H9 (cell line): ENCODE data around the gene FOLR3. TPM values are rescaled to one million over a fixed set of nuclear protein-coding genes. Genes with fewer than 3 reads are reported as not detected.

Experiments
- DNase-seq: peaks from one replicate; pipeline ENCODE4 v3.0.0-alpha.2; 2017
- H2AFZ ChIP-seq: one replicate; pipeline ENCODE4 v1.6.1; 2013; ENCODE audit warnings: mild to moderate bottlenecking, low read length, control low read depth, moderate library complexity
- H2AK5ac ChIP-seq: 2 replicates; pipeline ENCODE4 v1.6.1; 2013; ENCODE audit warnings: low read length, control low read depth, mixed read lengths; ENCODE audit not compliant: insufficient read length
- H2BK120ac ChIP-seq: one replicate; pipeline ENCODE4 v1.6.1; 2013; ENCODE audit warnings: low read depth, mild to moderate bottlenecking, low read length, control low read depth, inconsistent platforms; ENCODE audit not compliant: poor library complexity, severe bottlenecking
- H2BK12ac ChIP-seq: 2 replicates; pipeline ENCODE4 v1.6.1; 2013; ENCODE audit warnings: low read length, control low read depth, mixed read lengths, low read depth; ENCODE audit not compliant: insufficient read length
- H2BK15ac ChIP-seq: 2 replicates; pipeline ENCODE4 v1.6.1; 2013; ENCODE audit warnings: low read depth, low read length, control low read depth
- H2BK20ac ChIP-seq: one replicate; pipeline ENCODE4 v1.6.1; 2013; ENCODE audit warnings: low read depth, mild to moderate bottlenecking, low read length, control low read depth, inconsistent platforms; ENCODE audit not compliant: poor library complexity, severe bottlenecking
- H2BK5ac ChIP-seq: 2 replicates; pipeline ENCODE4 v1.6.1; 2013; ENCODE audit warnings: low read length, control low read depth, mixed read lengths; ENCODE audit not compliant: insufficient read length
- H3K14ac ChIP-seq: 2 replicates; pipeline ENCODE4 v1.6.1; 2013; ENCODE audit warnings: low read length, control low read depth; ENCODE audit not compliant: insufficient read depth
- H3K18ac ChIP-seq: 2 replicates; pipeline ENCODE4 v1.6.1; 2013; ENCODE audit warnings: low read depth, mild to moderate bottlenecking, mixed read lengths, low read length, control low read depth; ENCODE audit not compliant: insufficient read length
- H3K23ac ChIP-seq: 2 replicates; pipeline ENCODE4 v1.6.1; 2013; ENCODE audit warnings: low read length, control low read depth, mixed read lengths, low read depth; ENCODE audit not compliant: insufficient read length
- H3K23me2 ChIP-seq: 2 replicates; pipeline ENCODE4 v1.6.1; 2013; ENCODE audit warnings: low read depth, mild to moderate bottlenecking, mixed read lengths, low read length, control low read depth; ENCODE audit not compliant: insufficient read length, poor library complexity, severe bottlenecking
- H3K27ac ChIP-seq: 2 replicates; pipeline ENCODE4 v1.5.1; 2013; ENCODE audit warnings: low read length, control low read depth, mixed read lengths, low read depth; ENCODE audit not compliant: insufficient read length
- H3K27me3 ChIP-seq: 2 replicates; pipeline ENCODE4 v1.6.1; 2013; ENCODE audit warnings: low read length, control low read depth, inconsistent platforms; ENCODE audit not compliant: insufficient read depth
- H3K4ac ChIP-seq: 2 replicates; pipeline ENCODE4 v1.6.1; 2013; ENCODE audit warnings: low read depth, mild to moderate bottlenecking, control low read depth, inconsistent platforms, low read length, moderate library complexity
- H3K4me1 ChIP-seq: 2 replicates; pipeline ENCODE4 v1.6.1; 2013; ENCODE audit warnings: low read length, control low read depth, inconsistent platforms; ENCODE audit not compliant: insufficient read depth
- H3K4me2 ChIP-seq: 2 replicates; pipeline ENCODE4 v1.6.1; 2013; ENCODE audit warnings: low read length, control low read depth, mixed read lengths; ENCODE audit not compliant: insufficient read length, insufficient read depth
- H3K56ac ChIP-seq: 2 replicates; pipeline ENCODE4 v1.6.1; 2013; ENCODE audit warnings: low read depth, mild to moderate bottlenecking, mixed read lengths, low read length, control low read depth; ENCODE audit not compliant: insufficient read length
- H3K79me1 ChIP-seq: 2 replicates; pipeline ENCODE4 v1.6.1; 2013; ENCODE audit warnings: low read depth, mild to moderate bottlenecking, moderate library complexity, low read length, control low read depth, inconsistent platforms; ENCODE audit not compliant: insufficient read depth, poor library complexity, severe bottlenecking
- H3K79me2 ChIP-seq: 2 replicates; pipeline ENCODE4 v1.6.1; 2013; ENCODE audit warnings: low read length, control low read depth, inconsistent platforms; ENCODE audit not compliant: insufficient read depth
- H3K9ac ChIP-seq: 2 replicates; pipeline ENCODE4 v1.6.1; 2013; ENCODE audit warnings: low read length, control low read depth, mixed read lengths; ENCODE audit not compliant: insufficient read length; ENCODE audit errors: extremely low read depth
- H3K9me3 ChIP-seq: one replicate; pipeline ENCODE4 v1.6.1; 2013; ENCODE audit warnings: low read depth, low read length, inconsistent platforms; ENCODE audit not compliant: control insufficient read depth
- H3T11ph ChIP-seq: one replicate; pipeline ENCODE4 v1.6.1; 2013; ENCODE audit warnings: mild to moderate bottlenecking, low read length, control low read depth, inconsistent platforms
- H4K20me1 ChIP-seq: one replicate; pipeline ENCODE4 v1.6.1; 2013; ENCODE audit not compliant: control insufficient read depth, insufficient read length, insufficient read depth
- H4K5ac ChIP-seq: 2 replicates; pipeline ENCODE4 v1.6.1; 2013; ENCODE audit warnings: low read depth, mild to moderate bottlenecking, mixed read lengths, low read length, control low read depth; ENCODE audit not compliant: insufficient read length
- H4K8ac ChIP-seq: replicated peaks from 2 replicates; pipeline ENCODE4 v1.6.1; 2013; ENCODE audit warnings: low read length, control low read depth, mixed read lengths, low read depth; ENCODE audit not compliant: insufficient read length
- H4K91ac ChIP-seq: 2 replicates; pipeline ENCODE4 v1.6.1; 2013; ENCODE audit warnings: low read depth, mild to moderate bottlenecking, moderate library complexity, mixed read lengths, low read length, control low read depth; ENCODE audit not compliant: insufficient read length
- H3K27ac Mint-ChIP-seq, 3 experiments: 2 replicates in 2 of 3; 3 replicates in 1 of 3; pipeline ENCODE4 v1.8.0; 2020 to 2021; ENCODE audit warnings: mixed read lengths in 3 of 3, mild to moderate bottlenecking in 1 of 3, moderate library complexity in 1 of 3
- H3K27me3 Mint-ChIP-seq: 2 replicates; pipeline ENCODE4 v1.8.0; 2021; ENCODE audit warnings: low read depth, mild to moderate bottlenecking, moderate library complexity, mixed read lengths
- H3K36me3 Mint-ChIP-seq, 3 experiments: 2 replicates in 2 of 3; 3 replicates in 1 of 3; pipeline ENCODE4 v1.8.0; 2020 to 2021; ENCODE audit warnings: low read depth in 3 of 3, mixed read lengths in 3 of 3; ENCODE audit not compliant: insufficient read depth in 1 of 3
- H3K4me1 Mint-ChIP-seq, 2 experiments: 2 replicates each; pipeline ENCODE4 v1.8.0; 2020; ENCODE audit warnings: mixed read lengths in 2 of 2
- H3K4me3 Mint-ChIP-seq, 2 experiments: 2 replicates in 1 of 2; 3 replicates in 1 of 2; pipeline ENCODE4 v1.8.0; 2020 to 2021; ENCODE audit warnings: mild to moderate bottlenecking in 2 of 2, mixed read lengths in 2 of 2, moderate library complexity in 1 of 2
- H3K9me3 Mint-ChIP-seq, 2 experiments: 2 replicates in 1 of 2; 3 replicates in 1 of 2; pipeline ENCODE4 v1.8.0; 2020; ENCODE audit warnings: mild to moderate bottlenecking in 2 of 2, mixed read lengths in 2 of 2, moderate library complexity in 1 of 2
- CTCF ChIP-seq: fragments of 200-600 bp; sonication (generic); conservative IDR thresholded peaks from 3 replicates; pipeline ENCODE4 v1.8.0; 2021; ENCODE audit warnings: antibody characterized with exemption, mild to moderate bottlenecking
- WGBS: extraction: QIAGEN DNeasy Blood & Tissue Kit; methylation state at CpG from one replicate; pipeline ENCODE4 v1.1.7; 2013; ENCODE audit warnings: missing lambda C conversion rate, low lambda C conversion rate, mixed read lengths; ENCODE audit not compliant: insufficient read length; ENCODE audit errors: extremely low coverage; 5-methylcytosine and 5-hydroxymethylcytosine counted together
- total RNA-seq: library from RNA; stranded (reverse); gene quantifications from 2 replicates; pipeline ENCODE4 v1.2.1, GENCODE V29; 2021

Gene FOLR3
- total RNA-seq, 1 experiment from 2014 or later = not detected

DNA sequence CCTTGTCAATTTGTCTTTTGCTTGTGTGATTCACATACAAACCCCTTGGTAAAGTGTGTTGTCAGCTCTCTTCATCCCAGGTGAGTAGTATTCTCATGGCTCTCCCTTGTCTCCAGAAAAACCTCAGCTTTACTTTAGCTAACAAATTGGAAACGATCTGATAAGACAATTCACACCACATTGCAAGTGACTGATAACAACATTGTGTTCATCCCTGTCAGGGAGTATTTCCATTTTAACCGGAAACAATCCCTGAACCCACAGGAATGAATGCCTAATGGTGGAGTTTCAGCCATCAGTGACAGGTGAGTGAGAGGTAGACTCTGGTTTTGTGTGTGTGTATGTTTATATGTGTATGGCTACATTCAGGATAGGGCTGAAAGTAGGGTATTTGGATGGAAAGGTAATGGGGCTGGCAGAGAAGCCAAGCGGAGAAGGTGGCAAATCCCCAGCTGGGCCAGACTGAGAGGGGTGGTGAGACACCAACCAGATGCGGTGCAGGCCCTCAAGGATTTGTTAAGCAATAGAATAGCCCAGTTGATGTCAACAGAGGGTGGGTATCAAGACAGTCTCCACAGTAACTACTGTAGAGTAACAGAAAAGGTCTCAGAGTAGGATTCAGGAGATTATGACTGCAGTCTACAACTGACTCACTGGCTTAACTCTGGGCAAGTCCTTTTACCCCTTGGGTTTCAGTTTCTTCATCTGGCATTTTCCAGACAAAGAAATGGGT is 47.3 kb upstream of the FOLR3 start:
- Histone ChIP-seq H4K5ac (no peak overlapping the region), H2BK5ac (no peak overlapping the region), H2BK12ac (no peak overlapping the region), H3K14ac (no peak overlapping the region), H3K9me3 (no peaks in the 10 kb centered on the region), H3K18ac (no peak overlapping the region), H4K8ac (no peak overlapping the region), H3K56ac (no peak overlapping the region), H3K23me2 (no peaks in the 10 kb centered on the region), H4K91ac (no peak overlapping the region), H3K79me1 (no peaks in the 10 kb centered on the region), H2BK15ac (no peak overlapping the region), H3K4me2 (no peak overlapping the region), H2BK120ac (no peak overlapping the region), H3T11ph (no peak overlapping the region), H4K20me1 (no peaks in the 10 kb centered on the region), H2AFZ (no peak overlapping the region), H3K27ac (no peak overlapping the region), H3K23ac (no peak overlapping the region), H3K4ac (no peak overlapping the region), H3K9ac (no peak overlapping the region), H2BK20ac (no peak overlapping the region), H2AK5ac (no peak overlapping the region), H3K79me2 (no peaks in the 10 kb centered on the region), H3K4me1 (no peaks in the 10 kb centered on the region), H3K27me3 (no peaks in the 10 kb centered on the region)
- Mint-ChIP-seq H3K27ac (no peak overlapping the region; a peak in 1 of 7 replicates), H3K4me3 (no peak overlapping the region), H3K27me3 (no peaks in the 10 kb centered on the region), H3K9me3 (no peaks in the 10 kb centered on the region; a peak in 1 of 5 replicates), H3K4me1 (peaks cover 21 to 22% of the 10 kb centered on the region in 2 experiments), H3K36me3 (peaks cover under 1 to 8% (median 4%) of the 10 kb centered on the region in 3 experiments; a peak in 4 of 7 replicates)
- no peak for DNase-seq
- WGBS = no CpG with 5 or more reads among the region's 4 CpGs
- TF ChIP-seq CTCF = no peak
